IPS DF 4.7 (cell line): ENCODE results near the gene THOC5.
"Not testable (repeated sequence)": the region's sequence is repeated elsewhere in the genome, so short reads cannot be mapped to it uniquely, and the experiment has no call there.

Experiments
- DNase-seq: peaks from one replicate; pipeline ENCODE4 v3.0.0-alpha.2; 2013; ENCODE audit warnings: low spot score; ENCODE audit errors: extremely low read depth

Gene THOC5

GRCh38 chr22:29511126-29511862 is 42.3 kb downstream of the THOC5 start:
- no peak for DNase-seq

GRCh38 chr22:29510542-29510941 is 43.0 kb downstream of the THOC5 start:
- no peak for DNase-seq

GRCh38 chr22:29509815-29510214 is 43.7 kb downstream of the THOC5 start:
- DNase-seq = no peak

GRCh38 chr22:29509298-29509697 is 44.3 kb downstream of the THOC5 start:
- no peak for DNase-seq

- no peak for DNase-seq
Measured at GRCh38 chr22:29503811-29504372, 49.7 kb downstream of the THOC5 start.

GRCh38 chr22:29499852-29500251 is 53.7 kb downstream of the THOC5 start:
- DNase-seq = no peak

GRCh38 chr22:29493636-29494035 is 59.9 kb downstream of the THOC5 start:
- DNase-seq = no peak

GRCh38 chr22:29491012-29491411 is 62.5 kb downstream of the THOC5 start:
- no peak for DNase-seq

- not testable (repeated sequence) for DNase-seq
Measured at GRCh38 chr22:29489127-29489780, 64.3 kb downstream of the THOC5 start.

GRCh38 chr22:29487426-29487986 is 66.1 kb downstream of the THOC5 start:
- DNase-seq = no peak

- no peak for DNase-seq
Measured at GRCh38 chr22:29485448-29485847, 68.1 kb downstream of the THOC5 start.

GRCh38 chr22:29484642-29485041 is 68.9 kb downstream of the THOC5 start:
- no peak for DNase-seq

- no peak for DNase-seq
Measured at GRCh38 chr22:29483254-29483653, 70.3 kb downstream of the THOC5 start.

GRCh38 chr22:29482726-29483125 is 70.8 kb downstream of the THOC5 start:
- DNase-seq = no peak

GRCh38 chr22:29482253-29482652 is 71.3 kb downstream of the THOC5 start:
- no peak for DNase-seq

GRCh38 chr22:29481265-29482000 is 72.1 kb downstream of the THOC5 start:
- no peak for DNase-seq

- DNase-seq = no peak
Measured at GRCh38 chr22:29480512-29481264, 72.9 kb downstream of the THOC5 start.

- DNase-seq = no peak
Measured at GRCh38 chr22:29480262-29480511, 73.4 kb downstream of the THOC5 start.

- DNase-seq = no peak
Measured at GRCh38 chr22:29479417-29480261, 73.9 kb downstream of the THOC5 start, which contains the start of gene NEFH. Gene NEFH, plus strand, starts transcription at chr22:29480218. Its CDS starts 45 bp downstream, at chr22:29480263.
